GM18511 (cell line): ENCODE data around the gene FLT1.

Experiments
- ATAC-seq: cut with Tn5 transposase; IDR thresholded peaks from one replicate; pipeline ENCODE4 v1.9.1; 2021; ENCODE audit warnings: mild to moderate bottlenecking, moderate library complexity; ENCODE audit not compliant: unreplicated experiment

The FLT1 gene

DNA sequence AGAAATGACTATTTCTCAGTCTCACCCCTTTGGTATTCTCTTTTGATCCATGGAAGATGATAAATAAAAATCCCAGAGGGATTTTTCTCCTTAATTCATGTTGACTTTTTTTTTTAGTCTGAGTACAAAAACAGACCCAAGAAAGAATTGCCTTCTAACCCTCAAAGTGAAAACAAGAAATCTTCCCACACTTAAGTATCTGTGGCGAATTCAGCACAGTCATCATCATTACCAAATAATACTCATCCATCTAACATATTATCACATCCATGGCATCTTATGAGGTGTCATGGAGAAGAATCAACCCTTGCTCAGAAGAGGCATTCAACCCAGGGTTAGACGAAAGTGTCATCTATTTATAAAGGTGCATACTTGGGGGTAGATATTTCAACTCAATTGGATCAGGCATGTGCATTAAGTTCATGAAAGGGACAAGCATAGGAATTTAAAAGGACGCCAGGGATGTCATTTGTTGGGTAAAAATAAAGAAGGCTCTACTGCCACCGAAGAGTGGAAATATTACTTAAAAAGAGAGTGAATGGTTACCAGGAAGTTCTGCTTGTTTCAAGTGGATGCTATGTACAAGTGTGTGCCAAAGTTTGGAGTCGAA is 101.9 kb downstream of the FLT1 start:
- ATAC-seq = no peak

DNA sequence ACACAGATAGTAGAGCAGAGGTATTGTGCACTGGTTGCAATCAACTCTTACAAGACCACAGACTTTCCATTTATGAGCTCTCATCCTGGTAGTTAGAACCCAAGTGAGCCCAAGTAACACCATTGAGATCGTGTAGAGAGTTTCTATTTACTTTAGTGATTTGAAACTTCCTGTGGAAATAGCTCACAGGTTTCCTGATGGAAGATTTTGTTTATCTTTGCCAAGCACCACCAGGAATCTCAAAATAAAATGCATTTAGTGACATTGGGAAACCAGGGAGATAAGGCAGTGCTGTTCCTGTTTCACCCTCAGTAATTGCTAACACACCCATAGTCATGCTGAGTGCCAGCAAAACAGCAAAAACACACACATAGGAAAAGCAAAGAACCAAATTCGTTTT is 102.5 kb downstream of the FLT1 start:
- no peak for ATAC-seq

DNA sequence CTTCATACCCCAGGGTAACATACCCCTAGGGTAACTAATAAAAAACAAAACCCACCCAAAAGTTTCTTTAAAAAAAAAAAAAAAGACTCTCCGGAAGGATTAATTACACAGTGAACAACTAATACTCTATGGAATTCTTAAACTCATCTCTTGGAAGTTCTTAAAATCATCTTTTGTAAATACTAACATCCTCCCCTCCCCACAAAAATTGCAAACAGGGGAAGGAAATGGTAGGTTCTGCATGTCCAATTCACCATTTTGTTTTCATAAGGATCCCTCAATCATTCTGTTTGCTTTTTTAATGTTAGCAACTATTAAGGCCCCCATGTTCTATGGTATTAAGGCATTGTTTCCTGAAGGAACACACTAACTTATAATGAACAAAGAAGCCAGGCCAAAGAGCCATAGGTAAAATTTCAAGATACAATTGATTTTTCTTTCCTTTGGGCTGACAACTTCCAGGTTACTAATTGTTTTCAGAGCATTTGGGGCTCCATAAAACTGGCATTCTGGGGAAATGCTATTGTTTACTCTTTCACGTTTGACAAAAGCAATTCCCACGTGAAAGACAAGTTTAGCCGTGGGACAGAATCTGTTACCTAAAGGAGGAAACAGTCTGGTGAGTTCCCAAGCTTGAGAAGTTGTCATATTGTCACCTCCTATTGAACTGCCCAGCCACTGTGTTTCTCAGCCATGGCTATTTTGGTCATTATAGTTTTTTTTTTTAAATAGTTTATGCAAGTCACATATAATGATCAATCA is 107.0 kb downstream of the FLT1 start:
- ATAC-seq = no peak

DNA sequence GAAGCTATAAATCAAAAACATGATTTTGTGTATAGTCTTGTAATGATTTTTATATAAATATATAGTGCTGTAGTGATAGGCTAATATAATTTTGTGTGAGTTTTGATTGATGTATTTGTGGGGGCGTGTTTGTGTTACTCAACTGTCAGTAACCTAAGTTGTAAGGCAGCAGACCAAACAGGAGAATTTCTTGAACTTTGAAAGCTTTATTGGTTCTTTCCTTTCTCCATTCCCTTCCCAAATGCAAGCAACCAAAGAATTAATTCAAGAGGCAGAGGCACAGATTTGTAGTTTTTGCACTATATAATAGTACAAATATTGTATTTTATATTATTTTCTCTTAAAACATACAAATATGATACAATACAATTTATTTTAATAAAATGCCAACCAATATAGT is 109.6 kb downstream of the FLT1 start:
- no peak for ATAC-seq

DNA sequence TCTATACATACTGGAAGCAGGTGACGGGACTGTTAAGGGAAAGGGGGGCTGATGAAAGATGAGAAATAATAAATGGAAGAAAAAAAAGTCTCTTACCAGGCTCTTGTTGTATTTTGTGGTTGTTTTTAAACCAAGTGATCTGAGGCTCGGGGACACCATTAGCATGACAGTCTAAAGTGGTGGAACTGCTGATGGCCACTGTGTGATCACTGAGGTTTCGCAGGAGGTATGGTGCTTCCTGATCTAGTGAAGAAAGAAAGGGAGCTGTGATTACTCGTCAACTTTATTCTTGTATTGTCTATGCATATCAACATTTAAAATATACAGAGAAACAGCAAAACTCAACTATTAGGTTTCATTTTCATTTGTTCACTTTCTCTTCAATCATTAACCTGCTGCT is 110.1 kb downstream of the FLT1 start:
- ATAC-seq = no peak

DNA sequence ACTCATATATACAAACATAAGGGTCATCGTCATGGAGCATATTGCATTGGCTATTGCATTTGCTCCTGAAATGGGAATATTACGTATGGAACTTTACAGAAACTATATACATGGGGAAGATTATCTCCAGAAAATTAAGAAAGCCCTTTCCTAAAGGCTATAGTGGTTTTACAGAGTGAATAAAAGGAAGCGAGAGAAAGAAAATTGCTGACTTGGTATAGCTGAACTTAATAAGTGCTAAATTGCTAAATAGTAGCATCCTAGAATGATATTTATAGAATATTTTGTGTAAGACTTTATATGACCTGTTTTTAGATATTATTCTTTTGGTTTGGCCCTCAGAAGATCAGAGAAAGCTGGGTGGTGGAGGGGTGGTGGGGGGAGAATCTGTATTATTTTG is 114.6 kb downstream of the FLT1 start:
- no peak for ATAC-seq

DNA sequence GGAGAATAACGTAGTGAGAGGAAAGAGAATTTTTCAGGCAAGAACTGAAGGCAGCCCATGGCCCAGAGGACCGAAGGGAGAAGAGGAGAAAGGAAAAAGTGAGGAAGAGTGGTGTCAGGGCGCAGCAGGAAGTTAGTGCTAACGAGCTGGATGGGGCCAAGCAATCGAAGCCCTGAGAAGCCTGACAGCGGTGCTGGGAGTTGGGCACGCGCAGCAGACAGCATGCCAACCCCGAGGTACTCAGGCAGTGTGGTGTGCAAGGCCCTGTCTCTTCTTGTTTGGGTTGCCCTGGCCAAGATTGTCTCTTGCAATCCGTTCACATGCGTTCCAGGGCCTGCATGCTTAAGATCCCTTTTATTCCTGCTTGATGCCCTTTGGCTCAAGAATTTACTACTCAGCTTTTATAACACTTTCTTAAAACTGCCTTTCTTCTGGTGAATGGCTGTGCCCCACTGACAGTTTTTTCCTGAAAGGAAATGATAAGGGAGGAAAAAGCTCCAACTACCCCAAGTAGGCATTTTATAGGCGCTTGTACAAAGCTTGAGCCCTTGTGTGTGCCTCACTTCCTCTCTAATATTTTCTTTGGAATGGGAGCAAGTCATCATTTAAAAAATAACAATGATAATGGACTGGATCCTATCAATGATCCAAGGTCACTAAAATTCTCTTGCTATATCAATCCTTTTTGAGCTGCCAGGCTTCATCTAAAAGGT is 115.4 kb downstream of the FLT1 start:
- ATAC-seq = no peak

DNA sequence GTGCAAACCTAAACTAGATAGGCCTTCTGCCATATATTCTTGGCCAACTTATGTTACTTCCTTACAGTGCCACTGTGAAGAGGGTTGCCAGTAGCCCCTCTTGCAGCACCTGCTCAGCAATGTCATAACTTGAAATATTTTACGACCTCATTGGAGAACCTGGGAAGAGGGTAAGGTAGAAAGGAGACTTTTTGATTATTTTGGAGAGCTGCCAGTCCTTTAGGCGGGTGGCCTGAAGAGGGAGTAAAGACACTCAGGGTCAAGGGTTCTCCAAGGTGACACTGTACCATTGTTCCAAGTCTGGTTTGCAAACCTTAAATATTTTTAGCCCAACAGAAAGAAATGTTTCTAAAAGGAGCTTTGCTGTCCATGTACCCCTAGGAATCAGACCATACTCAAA is 118.3 kb downstream of the FLT1 start:
- ATAC-seq = no peak

DNA sequence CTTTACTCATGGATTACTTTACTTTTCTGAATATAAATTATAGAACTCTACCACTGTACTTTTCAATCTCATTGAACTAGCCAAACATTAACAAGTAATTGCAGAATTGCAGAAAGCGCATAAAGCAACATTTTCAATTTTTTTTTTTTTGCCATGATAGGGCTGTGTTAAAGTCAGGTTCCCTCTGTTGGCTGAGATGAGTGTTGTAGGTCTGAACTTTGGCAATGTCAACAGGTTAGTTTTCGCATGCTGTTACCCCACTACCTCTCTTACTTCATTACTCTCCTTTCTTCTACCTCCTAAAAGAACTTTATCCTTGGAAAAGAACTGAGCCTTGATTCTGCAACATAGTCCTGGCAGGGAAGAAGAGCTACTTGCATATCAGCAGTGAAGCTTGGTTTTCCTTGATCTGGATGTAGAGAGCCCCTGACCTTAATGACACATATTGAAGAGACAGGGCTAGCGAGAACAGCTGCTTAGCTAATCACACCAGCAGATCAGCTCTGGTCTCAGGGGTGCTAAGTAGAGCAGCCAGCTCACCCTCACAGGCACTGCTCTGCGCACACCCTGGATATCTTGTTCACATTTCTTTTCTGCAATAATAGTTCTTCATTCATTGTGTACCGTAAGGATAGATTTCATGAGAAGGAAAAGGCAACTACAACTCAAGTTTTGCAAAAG is 119.5 kb downstream of the FLT1 start:
- no peak for ATAC-seq

DNA sequence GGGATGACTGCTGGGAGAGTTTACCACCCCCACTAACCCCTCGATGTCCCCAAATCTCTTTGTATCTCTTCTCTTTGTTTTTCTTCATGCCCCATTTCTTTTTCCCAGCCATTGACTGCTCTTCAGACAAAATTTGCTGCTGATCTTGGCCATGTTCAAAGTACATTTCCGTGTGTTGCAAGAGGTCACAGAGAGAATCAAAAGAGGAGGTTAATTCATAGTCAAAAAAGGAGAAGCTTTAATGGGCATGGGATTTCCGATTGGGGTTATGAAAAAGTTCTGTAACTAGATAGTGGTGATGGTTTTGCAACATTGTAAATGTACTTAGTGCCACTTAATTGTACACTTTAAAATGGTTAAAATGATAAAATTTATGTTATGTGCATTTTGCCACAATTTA is 121.1 kb downstream of the FLT1 start:
- ATAC-seq = no peak

DNA sequence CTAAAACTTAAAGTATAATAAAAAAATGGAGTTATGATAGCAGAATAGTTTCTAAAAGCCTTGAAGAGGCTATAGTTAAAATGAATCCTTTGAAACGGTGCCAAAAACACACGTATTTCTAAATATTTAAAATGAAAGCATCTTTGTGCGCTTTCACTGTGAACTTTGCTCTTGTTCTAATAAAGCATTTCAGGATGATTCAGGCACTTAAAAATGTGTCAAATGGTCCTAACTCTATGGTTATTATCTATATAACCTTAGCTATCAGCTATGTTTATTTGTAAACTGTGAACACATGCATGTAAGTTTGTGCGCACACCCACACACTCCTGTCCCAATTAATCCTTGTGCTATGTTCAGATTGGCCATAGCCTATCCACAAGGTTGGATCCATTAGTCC is 124.5 kb downstream of the FLT1 start:
- ATAC-seq = no peak

DNA sequence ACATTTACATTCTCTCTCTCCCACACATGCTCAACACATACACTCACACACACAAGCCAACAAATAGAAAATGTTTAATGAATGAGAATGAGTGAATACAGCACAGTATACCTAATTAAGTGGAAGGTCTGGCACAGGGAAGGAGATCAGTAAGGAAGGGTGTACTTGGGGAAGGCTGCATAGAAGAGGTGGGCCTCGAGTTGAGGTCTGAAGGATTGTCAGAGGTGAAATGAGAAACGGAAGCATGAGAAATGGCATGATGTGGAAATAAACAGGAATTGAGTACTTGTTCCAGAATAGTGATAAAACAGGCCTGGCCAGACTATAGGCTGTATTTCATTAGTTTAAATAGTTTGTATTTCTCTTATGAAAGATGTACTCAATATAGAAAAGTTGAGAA is 136.2 kb downstream of the FLT1 start:
- ATAC-seq = no peak

DNA sequence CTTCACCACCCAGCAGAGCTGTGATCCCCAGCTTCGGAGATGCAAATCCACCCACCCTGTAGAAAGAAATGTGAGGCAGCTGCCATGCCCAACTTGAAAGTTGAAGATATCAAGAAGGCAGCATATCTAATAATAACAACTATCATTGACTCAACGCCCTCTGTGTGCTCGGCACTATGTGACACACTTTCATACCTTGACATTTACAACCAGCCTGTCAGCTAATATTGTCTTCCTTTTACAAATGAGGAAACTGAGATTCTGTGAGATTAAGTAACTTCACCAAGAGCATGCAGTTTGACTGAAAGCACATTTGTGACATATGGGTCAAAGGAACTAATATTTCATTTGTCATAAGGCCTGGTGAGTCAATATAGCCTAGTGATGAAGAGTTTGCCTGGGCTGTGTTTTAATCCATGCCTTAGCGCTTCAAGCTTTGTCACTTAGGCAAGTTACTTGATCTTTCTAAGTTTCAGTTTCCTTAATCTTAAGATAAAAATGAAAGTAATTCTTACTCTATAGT is 137.0 kb downstream of the FLT1 start:
- ATAC-seq = no peak

DNA sequence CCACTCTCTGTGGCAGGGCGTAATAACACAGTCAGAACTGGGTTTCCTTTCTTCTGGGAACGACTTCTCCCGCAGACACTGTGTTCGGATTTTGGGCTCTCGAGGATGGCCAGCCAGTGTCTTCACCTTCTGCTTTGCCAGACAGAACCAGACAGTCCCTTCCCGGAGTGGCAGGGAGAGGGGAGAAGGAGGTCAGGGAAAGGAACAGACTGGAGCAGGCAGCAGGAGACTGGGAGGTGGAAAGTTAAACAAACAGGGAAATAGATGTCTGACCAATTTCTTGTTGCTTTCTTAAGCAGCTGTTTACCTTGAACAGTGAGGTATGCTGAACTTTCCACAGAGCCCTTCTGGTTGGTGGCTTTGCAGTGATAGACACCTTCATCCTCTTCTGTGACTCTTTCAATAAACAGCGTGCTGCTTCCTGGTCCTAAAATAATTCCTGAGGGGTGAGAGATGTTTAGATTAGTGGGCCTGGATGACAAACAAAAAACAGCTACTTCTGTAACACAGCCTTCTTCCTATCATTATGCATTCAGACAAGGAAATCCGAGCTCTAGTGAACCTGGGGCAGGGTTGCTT is 137.6 kb downstream of the FLT1 start:
- no peak for ATAC-seq

DNA sequence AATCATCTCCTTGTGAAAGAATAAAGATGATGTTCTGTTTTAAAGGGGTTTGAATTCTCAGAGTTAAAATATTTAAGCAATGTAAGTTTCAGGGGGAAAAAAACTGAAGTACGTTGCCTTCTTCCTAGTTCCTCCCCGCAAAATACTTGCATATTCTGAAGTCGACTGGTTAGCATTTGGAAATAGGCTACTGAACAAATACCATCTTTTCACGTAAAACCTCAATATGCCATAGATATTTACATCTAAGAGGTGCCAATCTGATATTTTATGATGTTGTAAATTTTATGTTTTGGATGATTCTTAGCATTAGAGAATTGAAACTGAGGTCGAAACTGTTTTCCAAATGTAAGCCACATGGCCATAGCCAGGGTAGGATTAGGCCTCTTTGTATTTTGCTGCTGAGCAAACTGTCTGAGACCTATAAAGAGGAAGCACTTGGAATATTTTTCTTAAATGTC is 138.3 kb downstream of the FLT1 start:
- ATAC-seq = no peak

DNA sequence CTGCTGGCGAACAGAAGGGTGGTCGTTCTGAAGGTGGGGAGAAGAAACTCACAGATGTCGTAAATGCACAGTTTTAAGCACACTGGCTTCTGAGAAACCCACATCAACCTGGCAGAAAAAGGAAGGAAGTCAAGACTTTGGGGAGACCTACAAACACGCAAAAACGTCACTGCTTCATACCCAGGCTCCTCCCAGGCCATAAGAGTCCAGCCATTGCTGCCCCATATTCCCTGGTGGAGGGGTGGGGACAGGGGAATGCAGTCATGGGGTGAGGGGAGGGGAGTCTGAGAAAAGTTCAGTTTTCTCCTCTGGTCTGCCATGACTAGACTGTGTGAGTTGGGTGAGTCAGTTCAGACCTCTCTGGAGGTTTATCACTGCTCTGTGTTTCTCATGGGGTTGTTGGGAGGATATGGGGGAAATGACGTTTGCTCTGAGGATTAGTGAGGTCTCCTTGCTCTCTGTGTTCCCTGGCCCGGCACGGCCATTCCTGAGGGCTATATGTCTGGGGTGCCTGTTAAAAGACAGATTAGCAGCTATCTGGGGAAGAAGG is 139.0 kb downstream of the FLT1 start:
- ATAC-seq = no peak

DNA sequence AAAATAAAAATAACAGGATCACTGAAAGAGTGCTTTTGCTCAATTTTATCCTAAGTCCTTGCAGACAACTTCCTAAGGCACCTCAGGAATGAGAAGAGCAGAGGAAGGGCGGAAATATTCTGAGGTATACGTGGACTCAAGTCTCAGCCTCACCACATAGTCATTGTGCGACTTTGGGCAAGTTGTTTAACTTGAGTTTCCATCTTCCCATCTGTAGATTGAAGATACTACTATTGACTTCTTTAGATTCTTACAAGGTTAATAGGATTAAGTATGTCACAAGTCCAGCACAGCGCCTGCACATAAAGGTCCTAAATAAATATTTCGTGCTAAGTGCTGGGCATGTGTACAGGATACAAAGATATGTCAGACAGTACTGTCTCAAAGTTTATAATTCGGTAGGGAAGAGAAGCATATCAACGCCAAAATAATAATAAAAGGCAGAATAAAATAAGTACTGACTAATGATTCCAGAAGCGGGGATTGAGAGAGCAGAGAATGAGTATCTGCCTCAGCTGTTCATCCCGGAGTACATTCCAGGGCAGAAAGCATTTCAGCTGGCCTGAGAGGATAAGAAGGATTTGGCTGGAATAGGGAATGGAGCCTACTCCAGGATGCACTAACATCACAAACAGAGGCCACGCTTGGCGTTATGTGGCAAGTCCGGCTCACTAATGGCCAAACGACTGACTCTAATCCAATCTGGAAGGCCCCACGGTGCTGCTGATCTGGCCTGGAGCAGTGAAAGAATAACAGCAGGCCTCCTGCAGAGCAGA is 139.7 kb downstream of the FLT1 start:
- no peak for ATAC-seq

DNA sequence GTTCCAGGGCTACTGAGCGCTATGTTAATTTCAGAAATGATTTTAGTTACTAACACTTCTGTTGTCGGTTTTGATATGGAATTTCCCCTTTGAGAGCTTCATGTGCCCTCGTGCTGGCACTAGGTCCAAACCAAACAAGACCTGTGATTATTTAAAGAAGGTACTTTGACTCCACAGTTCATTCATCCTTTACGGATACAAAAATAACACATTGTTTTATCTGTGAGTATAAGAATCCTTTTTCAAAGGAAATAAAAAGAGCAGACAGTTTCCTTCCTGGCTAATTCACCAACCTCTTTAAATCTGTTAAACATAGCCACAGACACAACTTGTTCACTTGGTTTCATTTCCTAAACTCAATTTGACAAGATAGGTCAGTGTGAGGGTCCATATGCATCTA is 141.2 kb downstream of the FLT1 start:
- ATAC-seq = no peak

DNA sequence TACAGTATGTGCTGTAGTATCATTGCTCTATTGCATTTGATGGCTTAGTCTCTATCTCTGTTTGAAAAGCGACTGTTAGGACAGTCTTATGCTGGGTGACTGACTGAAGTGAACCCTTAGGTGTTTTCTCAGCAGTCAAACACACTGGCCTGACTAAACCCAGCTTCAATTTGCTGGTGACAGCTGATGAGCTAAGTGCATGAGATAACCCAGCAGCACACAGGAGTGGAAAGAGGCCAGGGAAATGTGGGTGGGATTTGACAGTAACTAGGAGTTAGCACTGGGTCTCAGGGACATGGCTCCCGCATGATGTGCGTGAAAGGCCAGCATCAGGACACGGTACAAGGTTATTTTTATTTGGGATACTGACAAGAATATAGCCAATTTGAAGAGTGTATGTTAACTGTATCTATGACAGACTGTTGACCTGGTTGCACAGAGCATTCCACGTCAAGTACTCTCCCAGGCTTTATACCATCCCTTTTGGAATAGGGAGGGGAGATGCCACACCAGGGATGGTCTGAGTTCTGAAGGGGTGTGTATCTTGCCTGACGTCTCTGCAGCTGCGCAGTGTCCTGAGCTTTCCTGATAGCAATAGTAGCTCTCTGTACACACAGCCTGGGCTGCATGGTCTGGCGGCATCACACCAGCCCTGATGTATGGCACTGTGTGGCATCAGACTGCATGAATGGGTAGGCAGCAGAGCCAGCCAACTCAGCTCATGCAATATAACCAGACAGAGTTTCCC is 144.8 kb downstream of the FLT1 start:
- ATAC-seq = no peak
